ENCODE results near the gene MAP3K2. TPM values are rescaled to one million over a fixed set of nuclear protein-coding genes. Genes with fewer than 3 reads are reported as not detected.

MAP3K2 gene
- total and polyA plus RNA-seq, 2 experiments from 2014 or later, result 10.2 to 23.5 TPM

- TF ChIP-seq ZNF462 (CRISPR knock-in tag; IDR thresholded peaks at IDR 0.05) (no peak), ZNF331 (CRISPR knock-in tag; IDR thresholded peaks at IDR 0.05; ENCODE audit: low read depth) (no peak), JUNB (IDR thresholded peaks at IDR 0.05; ENCODE audit: unreplicated experiment) (no peak), ZNF114 (CRISPR knock-in tag; IDR thresholded peaks at IDR 0.05) (no peak), EZH2 (IDR thresholded peaks at IDR 0.05; ENCODE audit: low read depth, unreplicated experiment) (no peak), EZH2phosphoT487 (IDR thresholded peaks at IDR 0.05; ENCODE audit: unreplicated experiment) (no peak), CREB1 (CRISPR knock-in tag; IDR thresholded peaks at IDR 0.05; ENCODE audit: low read depth) (no peak), STAT1 (IDR thresholded peaks at IDR 0.05; ENCODE audit: unreplicated experiment) (no peak)
- TF ChIP-seq, protein P1, sequence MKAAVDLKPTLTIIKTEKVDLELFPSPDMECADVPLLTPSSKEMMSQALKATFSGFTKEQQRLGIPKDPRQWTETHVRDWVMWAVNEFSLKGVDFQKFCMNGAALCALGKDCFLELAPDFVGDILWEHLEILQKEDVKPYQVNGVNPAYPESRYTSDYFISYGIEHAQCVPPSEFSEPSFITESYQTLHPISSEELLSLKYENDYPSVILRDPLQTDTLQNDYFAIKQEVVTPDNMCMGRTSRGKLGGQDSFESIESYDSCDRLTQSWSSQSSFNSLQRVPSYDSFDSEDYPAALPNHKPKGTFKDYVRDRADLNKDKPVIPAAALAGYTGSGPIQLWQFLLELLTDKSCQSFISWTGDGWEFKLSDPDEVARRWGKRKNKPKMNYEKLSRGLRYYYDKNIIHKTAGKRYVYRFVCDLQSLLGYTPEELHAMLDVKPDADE (IDR thresholded peaks at IDR 0.05), result no peak
- TF ChIP-seq, protein P2, sequence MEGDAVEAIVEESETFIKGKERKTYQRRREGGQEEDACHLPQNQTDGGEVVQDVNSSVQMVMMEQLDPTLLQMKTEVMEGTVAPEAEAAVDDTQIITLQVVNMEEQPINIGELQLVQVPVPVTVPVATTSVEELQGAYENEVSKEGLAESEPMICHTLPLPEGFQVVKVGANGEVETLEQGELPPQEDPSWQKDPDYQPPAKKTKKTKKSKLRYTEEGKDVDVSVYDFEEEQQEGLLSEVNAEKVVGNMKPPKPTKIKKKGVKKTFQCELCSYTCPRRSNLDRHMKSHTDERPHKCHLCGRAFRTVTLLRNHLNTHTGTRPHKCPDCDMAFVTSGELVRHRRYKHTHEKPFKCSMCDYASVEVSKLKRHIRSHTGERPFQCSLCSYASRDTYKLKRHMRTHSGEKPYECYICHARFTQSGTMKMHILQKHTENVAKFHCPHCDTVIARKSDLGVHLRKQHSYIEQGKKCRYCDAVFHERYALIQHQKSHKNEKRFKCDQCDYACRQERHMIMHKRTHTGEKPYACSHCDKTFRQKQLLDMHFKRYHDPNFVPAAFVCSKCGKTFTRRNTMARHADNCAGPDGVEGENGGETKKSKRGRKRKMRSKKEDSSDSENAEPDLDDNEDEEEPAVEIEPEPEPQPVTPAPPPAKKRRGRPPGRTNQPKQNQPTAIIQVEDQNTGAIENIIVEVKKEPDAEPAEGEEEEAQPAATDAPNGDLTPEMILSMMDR (conservative IDR thresholded peaks at IDR 0.05; ENCODE audit: low read depth in 2 of 2), result no peak
Observed at GRCh38 chr2:127382831-127383230, 4.9 kb downstream of the MAP3K2 start (continued).
